Gastrocnemius medialis (tissue), 4 donors: ENCODE data around the gene CARD11.

Source experiments
- POLR2A ChIP-seq, 2 donors: fragments of 450-650 bp; IDR thresholded peaks; one replicate each; pipeline ENCODE4 v1.6.1; 2017; ENCODE audit warnings: antibody characterized with exemption in 2 of 2, mild to moderate bottlenecking in 2 of 2, moderate library complexity in 2 of 2
- TF ChIP-seq, protein P1 (sequence below), 5 experiments: fragments of 450-650 bp in 3 of 5; fragments of 200-600 bp in 2 of 5; sonication (generic) in 2 of 5; IDR thresholded peaks in 4 of 5; conservative IDR thresholded peaks in 1 of 5; 1 replicate in 4 of 5; 2 replicates in 1 of 5; pipeline ENCODE4 v1.5.1; 2016 to 2019; ENCODE audit warnings: antibody characterized with exemption in 5 of 5, mild to moderate bottlenecking in 3 of 5, moderate library complexity in 3 of 5

DNA sequence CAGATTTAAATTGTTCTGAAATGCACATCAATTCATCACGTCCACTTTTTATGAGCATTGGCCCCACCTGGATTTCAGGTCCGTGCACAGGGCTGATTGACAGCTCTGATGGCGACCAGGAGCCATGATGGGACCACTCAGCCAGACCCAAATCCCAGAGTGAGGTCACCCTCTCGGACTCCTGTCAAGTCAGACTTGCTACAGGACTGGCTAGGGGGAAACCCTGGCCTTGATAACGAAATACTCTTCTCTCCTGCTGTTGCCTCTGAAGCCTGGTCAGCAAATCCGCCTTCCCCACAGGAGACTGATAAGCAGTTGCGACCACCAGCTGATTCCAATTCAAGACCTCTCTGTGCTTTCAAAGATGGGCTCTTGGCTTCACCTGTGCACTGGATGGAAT lies 76.4 kb downstream of the CARD11 start:
- TF ChIP-seq, protein P1, sequence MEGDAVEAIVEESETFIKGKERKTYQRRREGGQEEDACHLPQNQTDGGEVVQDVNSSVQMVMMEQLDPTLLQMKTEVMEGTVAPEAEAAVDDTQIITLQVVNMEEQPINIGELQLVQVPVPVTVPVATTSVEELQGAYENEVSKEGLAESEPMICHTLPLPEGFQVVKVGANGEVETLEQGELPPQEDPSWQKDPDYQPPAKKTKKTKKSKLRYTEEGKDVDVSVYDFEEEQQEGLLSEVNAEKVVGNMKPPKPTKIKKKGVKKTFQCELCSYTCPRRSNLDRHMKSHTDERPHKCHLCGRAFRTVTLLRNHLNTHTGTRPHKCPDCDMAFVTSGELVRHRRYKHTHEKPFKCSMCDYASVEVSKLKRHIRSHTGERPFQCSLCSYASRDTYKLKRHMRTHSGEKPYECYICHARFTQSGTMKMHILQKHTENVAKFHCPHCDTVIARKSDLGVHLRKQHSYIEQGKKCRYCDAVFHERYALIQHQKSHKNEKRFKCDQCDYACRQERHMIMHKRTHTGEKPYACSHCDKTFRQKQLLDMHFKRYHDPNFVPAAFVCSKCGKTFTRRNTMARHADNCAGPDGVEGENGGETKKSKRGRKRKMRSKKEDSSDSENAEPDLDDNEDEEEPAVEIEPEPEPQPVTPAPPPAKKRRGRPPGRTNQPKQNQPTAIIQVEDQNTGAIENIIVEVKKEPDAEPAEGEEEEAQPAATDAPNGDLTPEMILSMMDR (IDR thresholded peaks at IDR 0.05 in 4 of 5, conservative IDR thresholded peaks at IDR 0.05 in 1 of 5) = no peak
- no peak for TF ChIP-seq POLR2A (IDR thresholded peaks at IDR 0.05)
